NCI-H2227 treated with DMSO at 0.1 percent for 48 hours (cell line): ENCODE data around the gene EVA1A.
A peak's percentile ranks its signal among the peaks of the same experiment; 100 is the strongest.

Experiments
- DNase-seq: peaks from one replicate; lab custom pipeline; 2025; lab: John Stamatoyannopoulos, UW

The EVA1A gene

DNA sequence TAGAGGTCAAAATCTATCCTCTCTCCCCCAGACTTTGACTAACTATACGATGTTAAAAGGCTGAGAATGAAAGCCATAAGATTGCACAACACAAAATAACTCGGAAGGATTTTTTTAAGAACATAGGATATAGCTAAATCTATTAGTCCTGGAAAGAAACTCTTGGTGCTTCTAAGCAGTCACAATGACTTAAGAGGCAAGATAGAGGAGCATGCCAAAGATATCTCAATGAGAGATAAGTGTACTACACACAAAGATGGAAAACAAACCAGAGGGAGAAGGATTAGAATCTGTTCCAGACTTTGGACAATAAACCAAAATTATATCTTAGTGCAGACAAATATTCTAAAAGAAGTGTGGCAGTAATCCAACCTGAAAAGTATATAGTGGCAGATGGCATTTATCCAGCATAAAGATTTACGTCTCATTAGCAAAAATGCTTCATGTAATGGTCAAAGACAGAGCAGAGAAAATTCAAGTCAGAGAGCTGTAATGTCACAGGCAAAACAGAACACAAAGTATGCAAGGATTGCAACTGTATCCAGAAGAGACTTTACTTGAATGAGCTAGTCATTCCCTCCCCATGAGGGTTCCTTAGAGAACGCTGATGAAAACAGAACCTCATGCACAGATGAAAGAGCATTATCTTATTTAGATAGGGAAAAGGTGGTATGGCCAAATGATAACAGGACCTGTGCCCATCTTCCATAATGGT is 28.8 kb upstream of the EVA1A start:
- DNase-seq: no peak

DNA sequence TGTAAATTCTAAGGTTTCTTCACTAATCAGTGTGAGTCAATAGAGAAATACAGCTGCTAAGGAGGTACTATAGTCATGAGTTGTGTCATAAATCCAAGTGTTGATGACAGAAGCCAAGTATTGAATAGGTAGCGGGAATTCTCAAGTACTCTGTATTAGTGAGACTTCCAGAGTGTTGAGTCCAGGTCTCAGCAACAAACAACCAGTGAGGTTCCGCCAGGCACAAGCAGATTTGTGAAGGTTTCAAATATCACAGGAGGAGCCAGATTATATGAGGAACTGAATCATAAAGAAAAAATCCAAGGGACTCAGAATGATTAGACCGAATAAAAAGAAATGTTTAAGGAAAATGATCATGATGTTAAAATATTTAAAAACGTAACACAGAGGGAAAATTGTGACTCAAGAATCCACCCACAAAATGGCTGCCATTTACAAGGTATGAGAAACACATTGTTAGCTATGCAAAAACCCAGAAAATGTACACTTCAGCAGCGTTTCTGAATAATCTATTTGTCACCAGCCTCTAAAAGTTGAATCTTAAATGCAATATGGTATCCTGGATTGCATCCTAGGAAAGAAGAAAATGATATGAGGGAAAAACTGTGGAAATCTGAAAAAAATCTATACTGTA is 27.3 kb upstream of the EVA1A start:
- peak; percentile 2 for DNase-seq

DNA sequence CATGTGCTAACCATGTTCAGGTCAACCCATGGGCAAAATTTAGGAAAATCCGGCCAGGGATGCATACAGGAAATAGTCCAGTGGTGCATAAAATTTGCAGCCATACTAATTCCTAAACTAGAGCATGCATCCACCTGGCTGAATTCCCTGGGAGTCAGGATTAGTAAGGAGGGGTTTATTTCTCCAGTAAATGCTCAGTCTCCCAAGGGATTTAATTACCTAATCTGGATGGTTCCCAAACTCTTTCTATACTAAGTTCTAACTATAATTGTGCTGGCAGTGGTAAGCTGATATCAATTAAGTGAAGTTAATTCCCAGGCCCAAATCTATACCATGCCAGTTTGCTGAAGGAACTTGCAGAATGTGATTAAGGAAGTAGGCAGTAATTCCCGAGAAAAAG is 26.2 kb upstream of the EVA1A start:
- no peak for DNase-seq

DNA sequence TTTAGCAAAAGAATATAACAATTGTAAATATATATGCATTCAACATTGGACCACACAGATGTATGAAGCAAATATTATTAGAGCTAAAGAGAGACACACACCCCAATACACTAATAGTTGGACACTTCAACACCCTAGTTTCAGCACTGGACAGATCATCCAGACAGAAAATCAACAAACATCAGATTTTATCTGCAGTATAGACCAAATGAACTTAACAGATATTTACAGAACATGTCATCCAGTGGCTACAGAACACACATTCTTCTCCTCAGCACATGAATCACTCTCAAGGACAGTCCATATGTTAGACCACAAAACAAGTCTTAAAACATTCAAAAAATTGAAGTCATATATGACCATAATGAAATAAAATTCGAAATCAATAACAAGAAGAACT is 22.1 kb upstream of the EVA1A start:
- DNase-seq: no peak

DNA sequence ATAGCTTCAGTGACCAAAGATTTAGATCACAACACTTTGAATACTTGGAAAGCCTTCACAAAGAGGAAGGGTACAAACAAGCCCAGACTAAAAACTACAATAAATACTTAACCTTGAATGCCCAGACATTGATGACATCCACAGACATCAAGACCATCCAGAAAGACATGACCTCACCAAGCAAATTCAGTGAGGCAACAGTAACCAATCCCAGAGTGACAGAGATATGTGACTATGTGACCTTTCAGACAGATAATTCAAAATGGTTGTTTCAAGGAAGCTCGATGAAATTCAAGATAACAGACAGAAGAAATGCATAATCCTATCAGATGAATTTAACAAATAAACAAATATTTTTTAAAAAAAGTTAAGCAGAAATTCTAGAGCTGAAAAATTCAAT is 19.9 kb upstream of the EVA1A start:
- DNase-seq: no peak

DNA sequence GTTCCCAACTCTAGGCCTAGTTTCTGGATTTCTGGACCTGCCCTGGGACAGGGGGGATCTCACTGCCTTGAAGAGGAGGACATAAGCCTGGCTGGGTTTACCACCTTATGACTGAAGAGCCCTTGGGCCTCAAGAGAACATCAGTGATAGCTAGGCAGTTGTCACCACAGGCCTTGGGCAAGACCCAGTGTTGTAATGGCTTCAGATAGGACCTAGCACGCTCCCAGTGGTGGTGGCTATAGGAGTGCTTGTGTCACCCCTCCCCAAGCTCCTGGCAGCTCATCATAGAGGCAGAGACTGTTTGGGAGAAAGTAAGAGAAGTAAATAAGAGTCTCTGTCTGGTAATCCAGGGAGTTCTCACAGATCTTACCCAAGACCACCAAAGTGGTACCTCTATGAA is 19.4 kb upstream of the EVA1A start:
- no peak for DNase-seq

DNA sequence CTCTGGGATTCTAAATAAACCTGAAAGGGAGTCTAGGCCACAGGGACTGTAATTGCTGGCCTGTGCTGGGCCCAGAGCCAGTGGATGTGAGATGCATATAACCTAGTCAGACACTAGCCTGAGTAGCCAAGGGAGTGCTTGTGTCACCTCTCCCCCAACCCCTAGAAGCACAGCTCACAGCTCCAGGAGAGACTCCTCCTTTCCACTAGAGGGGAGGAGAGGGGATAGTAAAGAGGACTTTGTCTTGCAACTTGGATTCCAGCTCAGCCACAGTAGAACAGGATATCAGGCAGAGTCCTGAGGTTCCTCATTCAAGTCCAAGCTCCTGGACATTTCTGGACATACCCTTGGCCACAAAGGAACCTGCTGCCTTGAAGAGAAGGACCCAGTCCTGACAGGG is 18.4 kb upstream of the EVA1A start:
- DNase-seq: no peak

DNA sequence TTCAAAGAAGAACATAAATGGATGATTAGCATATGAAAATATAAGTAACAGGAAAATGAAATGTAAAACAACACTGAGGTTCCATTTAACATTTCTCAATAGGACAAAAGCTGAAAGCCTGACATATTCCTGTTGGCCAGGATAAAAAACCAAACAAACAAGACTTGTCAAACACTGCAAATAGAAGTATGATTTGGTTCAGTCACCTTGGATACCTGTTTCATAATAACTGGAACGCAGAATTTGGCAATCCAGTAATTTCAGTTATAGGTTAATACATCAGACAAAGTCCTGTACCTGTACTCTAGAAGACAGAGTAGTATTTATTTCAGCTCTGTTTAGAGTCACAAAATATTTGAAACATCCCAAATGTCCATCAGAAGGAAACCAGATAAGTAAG is 16.5 kb upstream of the EVA1A start:
- no peak for DNase-seq

DNA sequence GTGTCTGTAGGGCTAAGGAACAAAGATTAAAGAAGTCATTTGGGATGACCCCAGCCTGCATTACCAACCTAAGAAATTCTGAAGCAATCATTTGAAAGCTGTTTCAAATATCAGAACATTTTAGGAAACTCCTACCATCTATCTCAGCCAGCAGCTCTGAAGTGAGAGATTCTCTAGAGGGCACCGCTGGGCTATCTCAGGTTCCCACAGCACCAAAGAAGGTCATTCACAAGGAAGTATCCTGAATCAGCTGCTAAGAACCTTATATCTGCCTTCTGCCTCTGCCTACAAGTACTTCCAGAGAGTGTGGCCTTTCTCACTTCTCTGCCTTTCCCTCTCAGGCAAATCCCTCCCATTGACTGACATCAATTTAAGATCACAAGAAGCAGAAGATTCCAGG is 13.4 kb upstream of the EVA1A start:
- no peak for DNase-seq

DNA sequence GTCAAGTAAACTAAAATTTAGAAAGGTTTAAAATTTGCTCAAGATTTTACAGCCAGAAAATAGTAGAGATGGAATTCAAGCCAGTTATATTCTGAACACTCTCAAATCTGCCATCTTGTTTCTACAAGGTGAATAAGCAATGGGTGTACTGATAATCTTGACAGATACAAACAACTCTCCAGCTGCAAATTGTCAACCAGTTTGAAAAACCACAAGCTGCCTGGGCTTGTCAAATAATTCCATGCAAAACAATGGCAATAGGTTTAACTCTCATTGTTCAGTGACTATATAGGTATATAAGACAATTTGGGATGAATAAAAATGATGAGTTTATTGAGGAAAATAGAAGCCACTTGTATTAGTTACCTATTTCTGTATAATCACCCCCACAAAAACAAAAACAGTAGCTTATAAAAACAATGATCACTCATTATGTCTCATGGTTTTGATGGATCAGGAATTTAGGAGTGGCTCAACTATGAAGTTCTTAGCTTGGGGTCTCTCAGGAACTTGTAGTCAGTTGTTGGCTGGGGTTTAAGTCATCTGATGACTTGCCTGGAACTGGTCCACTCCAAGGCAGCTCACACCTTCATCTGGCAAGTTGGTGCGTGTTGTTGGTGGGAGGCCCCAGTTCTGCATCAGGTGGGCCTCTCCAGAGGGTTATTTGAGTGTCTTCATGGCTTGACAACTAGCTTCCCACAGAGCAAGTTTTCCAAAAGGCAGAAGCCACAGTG is 12.6 kb upstream of the EVA1A start:
- no peak for DNase-seq

DNA sequence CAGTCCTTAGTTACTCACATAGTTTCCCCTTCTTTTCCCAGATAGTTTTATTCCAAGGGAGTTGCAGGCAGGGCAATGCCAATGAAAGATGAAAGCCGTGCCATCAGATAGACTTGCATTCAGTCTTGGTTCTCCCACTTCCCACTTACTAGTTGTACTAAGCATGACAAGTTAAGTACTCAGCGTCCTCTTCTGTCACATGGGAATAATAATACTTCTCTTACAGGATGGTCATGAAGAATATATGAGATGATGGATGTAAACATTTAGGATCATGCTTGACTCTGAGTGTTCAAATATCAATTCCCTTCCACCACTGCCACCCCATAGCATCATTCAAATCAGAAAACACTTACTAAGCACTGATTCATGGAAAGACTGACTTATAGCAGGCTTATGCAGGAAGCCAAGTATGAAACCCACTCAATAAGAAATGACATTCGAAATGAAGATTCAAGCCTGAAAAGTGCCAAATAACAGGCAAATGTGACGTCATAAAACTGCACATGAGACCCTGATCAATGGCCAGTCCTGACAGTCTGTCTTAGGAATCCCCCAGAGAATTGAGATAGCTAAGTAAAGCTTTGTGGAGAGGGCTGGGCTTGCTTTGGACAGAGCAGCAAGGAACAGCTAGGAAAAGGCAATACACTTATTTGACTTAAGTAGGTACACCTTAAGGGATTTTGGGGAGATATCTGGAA is 11.1 kb upstream of the EVA1A start:
- no peak for DNase-seq

DNA sequence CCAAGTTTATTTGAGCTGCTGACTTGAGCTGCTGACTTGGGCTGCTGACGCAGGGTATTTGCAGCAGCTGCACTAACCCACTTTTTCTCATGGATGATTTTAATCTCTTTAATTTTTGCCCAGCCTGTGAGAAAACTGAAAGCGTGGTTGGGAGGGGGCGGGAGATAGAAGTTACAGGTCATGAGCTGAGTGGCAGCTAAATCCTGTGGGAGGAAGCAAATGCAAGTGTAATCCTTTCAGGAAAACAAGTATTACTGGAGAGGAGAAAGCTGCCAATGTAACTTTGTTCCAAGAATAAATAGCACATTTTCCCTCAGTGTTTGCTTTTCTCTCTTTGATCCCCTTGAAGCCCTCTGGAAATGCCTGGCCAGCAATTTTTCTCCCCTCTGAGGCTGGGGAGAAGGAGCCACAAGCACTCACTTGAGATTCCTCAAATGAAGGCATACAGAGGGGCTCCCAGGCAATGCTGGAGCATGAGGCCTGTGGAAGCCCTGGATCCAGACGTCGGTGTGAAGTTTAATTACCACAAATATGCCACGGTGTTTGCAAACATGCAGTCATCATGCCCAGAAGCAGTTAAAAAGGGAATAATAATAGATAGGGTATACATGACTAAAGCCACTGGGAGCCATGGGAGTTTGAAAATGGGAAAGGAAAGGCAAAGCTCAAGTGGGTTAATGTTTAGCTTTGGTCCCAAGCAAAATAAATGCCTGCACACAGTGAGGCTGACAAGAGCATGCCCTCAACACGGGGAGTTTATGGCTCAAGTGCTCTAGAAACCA is 10.4 kb upstream of the EVA1A start:
- peak; percentile 16 for DNase-seq

DNA sequence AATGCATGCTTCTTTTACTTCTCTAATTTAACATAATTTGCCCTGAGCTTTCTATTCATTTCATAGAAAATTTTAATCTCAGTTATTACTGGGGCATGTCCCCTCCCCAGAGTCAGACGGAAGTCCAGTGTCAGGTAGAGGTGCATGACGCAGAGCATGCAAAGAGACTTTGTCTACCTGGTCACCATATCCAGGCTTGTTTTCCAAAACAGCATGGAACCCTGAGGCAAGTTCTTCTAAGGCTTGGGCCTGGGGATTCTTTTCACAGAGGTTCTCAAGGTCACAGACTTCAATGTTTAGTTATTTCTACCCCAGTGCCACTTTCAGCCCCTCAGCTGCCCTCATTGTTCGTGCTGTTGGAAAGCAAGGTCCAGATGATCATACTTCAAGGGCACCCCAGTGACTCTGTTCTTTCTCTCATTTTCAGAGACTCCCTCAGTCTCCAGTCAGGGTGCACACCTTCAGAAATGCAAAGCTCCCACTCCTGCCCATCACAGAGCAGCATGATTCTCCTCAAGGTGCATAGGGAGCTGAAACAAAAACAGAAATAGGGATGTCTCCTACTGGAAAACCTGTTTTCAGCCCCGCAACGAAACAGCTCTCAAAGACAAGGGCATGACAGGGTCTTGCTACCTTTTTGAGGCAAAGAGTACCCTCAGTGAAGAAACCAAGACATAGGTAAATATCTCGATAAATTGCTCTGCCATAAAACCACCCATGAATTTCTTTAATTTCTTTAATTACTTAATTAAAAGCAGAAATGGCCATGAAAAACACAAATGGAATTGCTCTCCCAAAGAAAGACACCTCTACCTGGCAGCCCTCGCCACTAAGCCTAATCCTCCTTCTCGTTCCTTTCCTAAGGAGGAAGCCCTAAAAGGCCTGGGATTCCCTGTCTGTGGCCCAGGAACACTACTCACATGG is 9.5 kb upstream of the EVA1A start:
- no peak for DNase-seq

DNA sequence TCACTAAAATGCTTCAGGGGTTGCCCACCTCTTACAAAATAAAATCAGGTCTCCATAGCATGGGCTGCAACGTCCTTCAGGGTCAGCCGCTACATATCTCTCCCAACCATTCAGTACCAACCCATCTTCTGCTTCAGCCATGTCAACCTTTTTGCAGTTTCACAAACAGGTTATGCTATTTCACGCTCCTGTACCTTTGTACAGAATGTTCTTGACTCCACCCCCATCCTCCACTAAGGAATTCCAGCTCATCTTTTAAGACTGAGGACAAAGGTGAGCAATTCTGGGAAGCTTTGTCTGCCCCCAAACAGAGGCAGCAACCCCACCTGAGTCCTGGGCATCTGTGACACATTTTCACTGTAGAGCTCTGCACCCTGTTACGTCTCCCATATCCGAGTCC is 8.8 kb upstream of the EVA1A start:
- DNase-seq: no peak

DNA sequence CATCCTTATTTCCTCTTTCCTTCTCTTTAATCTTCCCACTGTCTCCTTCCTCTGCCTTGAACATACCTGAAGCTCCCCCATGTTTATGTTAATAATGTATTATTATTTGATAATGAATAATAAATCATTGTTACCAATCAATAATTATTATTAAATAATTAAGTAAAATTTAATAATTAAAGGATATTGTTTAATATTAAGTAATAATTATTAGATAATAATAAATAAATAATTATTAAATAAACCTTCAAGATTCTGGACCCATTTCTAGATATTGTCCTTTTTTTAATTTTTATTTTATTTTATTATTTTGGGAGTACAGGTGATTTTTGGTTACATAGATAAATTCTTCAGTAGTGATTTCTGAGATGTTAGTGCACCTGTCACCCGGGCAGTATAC is 7.4 kb upstream of the EVA1A start:
- no peak for DNase-seq

DNA sequence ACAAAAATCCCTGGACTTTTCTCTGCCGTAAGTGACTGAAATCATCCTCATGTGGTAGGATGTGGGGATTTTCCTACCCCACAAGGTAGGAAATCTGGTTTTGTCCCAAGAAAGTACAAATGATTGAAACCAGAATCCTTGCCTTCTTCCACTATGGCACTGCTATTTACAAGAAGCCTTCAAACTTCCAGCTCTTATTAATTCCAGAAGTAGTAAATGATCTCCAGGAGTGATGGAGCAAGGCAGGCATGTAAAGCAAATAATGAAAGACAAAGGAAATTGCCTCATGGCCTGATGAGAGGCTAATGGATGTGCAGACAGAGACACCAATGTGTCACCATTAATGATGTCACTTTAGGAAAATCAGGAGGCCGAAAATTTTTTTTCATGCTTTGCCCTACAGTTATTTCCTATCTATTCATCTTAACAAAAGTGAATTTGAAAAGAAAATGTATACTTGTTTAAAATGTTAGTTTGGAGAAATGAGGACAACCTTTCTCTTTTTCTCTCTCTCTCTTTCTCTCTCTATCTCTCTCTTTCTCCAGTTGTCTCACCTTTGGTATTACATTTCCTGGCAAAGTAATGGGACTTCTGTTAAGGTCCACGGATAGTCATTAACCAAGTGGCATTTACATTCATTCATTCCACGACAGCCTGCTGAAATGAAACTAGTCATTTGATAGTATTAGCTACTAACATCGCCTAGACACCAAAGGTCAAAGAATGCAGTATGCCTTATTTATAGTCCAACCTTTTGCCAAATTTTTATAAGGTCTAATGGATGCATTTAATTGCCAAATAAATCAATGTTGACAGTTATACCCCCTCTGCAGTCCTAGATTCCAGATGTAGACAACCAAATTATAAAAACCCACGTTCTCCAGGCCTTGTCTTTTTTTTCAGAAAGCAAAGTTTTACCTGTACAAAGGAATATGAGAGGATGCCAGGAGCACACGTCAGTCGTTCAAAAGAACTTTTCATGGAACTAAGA is 5.0 kb upstream of the EVA1A start:
- DNase-seq: no peak

DNA sequence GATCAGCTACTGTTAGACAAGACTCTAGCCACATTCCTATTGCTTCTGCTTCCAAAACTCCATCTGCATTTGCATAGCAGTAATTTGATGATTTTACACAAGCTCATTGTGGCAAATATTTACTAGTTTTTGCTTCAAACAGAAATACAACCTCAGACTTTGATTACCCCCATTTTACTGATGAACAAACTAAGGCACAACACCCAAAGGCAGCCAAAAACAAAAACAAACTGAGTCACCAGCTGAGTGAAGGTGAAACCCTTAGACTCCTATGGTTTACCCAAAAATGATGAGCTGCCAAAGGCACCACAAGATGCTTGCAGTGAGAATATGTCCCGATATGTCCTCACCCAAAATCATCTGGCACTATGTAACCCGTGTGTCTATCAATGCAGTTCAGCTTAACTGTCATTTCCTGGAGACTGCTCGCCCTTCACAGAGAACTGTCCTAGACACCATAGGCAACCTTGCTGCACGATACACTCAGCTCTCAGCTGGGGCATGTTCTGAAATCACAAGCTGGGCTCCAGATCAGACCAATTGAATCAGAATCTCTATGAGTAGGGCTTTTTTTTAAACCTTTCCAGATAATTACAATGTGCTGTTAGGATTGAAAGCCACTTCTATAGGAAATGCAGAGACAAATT is 4.1 kb upstream of the EVA1A start:
- DNase-seq: no peak

DNA sequence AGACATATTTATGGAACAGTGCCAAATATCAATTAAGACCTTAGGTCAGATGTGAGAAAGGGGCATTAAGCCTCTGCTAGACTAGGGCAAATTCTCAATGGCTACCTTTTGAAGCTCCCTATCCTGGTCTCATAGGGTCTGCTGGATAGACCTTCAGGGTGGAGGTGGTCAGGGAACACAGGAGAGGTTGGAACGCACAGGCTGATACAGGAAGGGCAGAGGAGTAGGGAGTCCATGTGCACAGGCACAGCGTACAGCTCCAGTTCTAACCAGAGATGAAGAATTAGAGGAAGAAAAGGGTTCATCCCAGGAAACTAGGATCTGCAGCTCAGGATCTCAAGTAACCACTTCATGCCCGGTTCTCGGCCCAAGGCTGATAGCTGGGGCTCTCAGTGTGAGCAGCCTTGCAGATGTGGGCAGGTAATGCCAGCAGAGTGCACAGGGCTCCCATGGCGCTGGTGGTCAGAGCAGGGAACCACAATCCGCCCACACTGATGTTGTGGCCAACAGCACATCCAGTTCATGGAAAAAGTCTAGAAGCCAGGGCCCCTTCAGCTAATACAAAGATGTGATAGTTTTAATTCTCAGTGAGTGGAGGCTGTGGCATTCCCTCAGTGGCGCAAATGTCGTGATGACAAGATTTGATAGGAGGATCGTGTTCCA is 3.4 kb upstream of the EVA1A start:
- no peak for DNase-seq

DNA sequence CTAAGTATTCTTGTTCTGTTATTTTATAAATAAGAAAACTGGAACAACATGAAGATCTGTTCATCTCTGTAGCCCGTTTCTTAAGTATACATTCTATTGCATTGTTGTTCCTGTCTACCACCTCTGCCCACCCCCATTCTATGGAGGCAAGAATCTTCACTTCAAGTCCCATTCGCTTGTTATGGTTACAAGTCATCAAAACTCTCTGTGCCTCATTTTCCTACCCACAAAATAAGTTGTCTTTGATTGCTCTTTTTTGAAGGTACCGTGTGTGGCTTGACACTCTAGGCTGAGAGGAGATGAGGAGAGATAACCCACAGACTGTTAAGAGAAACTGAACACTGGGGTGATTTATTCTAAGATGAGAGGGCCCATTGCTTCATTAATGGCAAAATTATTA is 2.9 kb upstream of the EVA1A start:
- no peak for DNase-seq
